ENCODE measurements around the gene SNCB. TPM values are rescaled to one million over a fixed set of nuclear protein-coding genes. Genes with fewer than 3 reads are reported as not detected.

Gene SNCB
- total and polyA plus RNA-seq, 2 of the 4 experiments (the other 2 are of a cell fraction) = 0.41 TPM; not detected in 1

GRCh38 chr5:176577312-176578176 is 52.8 kb downstream of the SNCB start:
- H3K14ac ChIP-seq (replicated peaks; ENCODE audit: low read depth, low read length) = no peak overlapping the region
- H2AK9ac ChIP-seq (replicated peaks; ENCODE audit: low read depth, low read length, poor library complexity) = no peak overlapping the region
- no peak overlapping the region for H2BK120ac ChIP-seq (ENCODE audit: low read depth, low read length)
- H3K27ac ChIP-seq (ENCODE audit: insufficient read depth, low read length) = no peak overlapping the region
- H3K4me1 ChIP-seq (ENCODE audit: control insufficient read depth, insufficient read depth, low read length) = peaks cover 7% of the 10 kb centered on the region
- H3K79me1 ChIP-seq (ENCODE audit: low read depth in 1 of 2, low read length in 2 of 2) = no peaks in the 10 kb centered on the region; a peak in 1 of 4 replicates
- ChIA-PET POLR2A (ENCODE audit: unreplicated experiment) (no interaction called here), CTCF (interaction anchor here (1.4 to 1.5 kb wide), 2 partner anchors 10 to 44 kb away, joined by 3 to 4 read pairs; no protein-coding TSS in a partner anchor)
- intact Hi-C loops (cut with micrococcal nuclease) (no loop called here), dilution Hi-C loops (cut with HindIII; ENCODE audit: low sequenced_read_pairs, unreplicated experiment) (no loop called here), in situ Hi-C loops (cut with MboI; ENCODE audit: low sequenced_read_pairs) (loop anchor here (10.0 kb wide), 1 partner anchor 47 kb away; no protein-coding TSS in a partner anchor)
- H2AFZ ChIP-seq (replicated peaks; ENCODE audit: low read length, poor library complexity) = no peak overlapping the region
- H3K23ac ChIP-seq (ENCODE audit: low read depth, low read length) = no peak overlapping the region
- no peak overlapping the region for H3K4me2 ChIP-seq (ENCODE audit: low read depth, low read length)
- H3K9me3 ChIP-seq (ENCODE audit: control insufficient read depth, insufficient read depth, low read length) = no peaks in the 10 kb centered on the region
- H3K36me3 ChIP-seq (ENCODE audit: control insufficient read depth, insufficient read depth, low read length) = no peaks in the 10 kb centered on the region
- no peaks in the 10 kb centered on the region; the same call in 1 of the 2 replicates for H3K27me3 ChIP-seq (ENCODE audit: control insufficient read depth, insufficient read depth, low read length)
- BruUV-seq (replicated peaks) = no TSS peak
- H4K91ac ChIP-seq (ENCODE audit: insufficient read depth, low read depth, low read length) = no peak overlapping the region
- no peak overlapping the region for H2BK20ac ChIP-seq (ENCODE audit: low read depth, low read length)
- DNase-seq (no peak), ATAC-seq (ENCODE audit: low read depth) (no peak)
- no peak overlapping the region for H4K5ac ChIP-seq (ENCODE audit: low read depth, low read length)
- H3K9ac ChIP-seq (ENCODE audit: low read depth, low read length) = no peak overlapping the region
- no peak overlapping the region for H3K4me3 ChIP-seq (ENCODE audit: insufficient read depth, low read depth, low read length)
- no peak overlapping the region for H3K56ac ChIP-seq (ENCODE audit: extremely low read depth, insufficient read depth, low read length)
- H4K8ac ChIP-seq (ENCODE audit: low read depth in 2 of 2, low read length in 2 of 2) = no peak overlapping the region
- 87% methylated on average over 27 of the region's 36 CpGs; no CpG with 5 or more reads in 1 of the 2 experiments for WGBS, 2 experiments (ENCODE audit: extremely low coverage in 2 of 2, insufficient read length in 1 of 2)
- no peak overlapping the region for H2AK5ac ChIP-seq (ENCODE audit: low read depth, low read length)
- peaks cover 9% of the 10 kb centered on the region; the same call in 1 of the 2 replicates for H3K9me1 ChIP-seq (ENCODE audit: insufficient read depth, low read length)
- no peaks in the 10 kb centered on the region for H4K20me1 ChIP-seq (ENCODE audit: insufficient read depth, low read length)
- H2BK5ac ChIP-seq (ENCODE audit: low read depth, low read length, poor library complexity, severe bottlenecking) = no peak overlapping the region
- no peak overlapping the region for H3K4ac ChIP-seq (ENCODE audit: low read depth, low read length)
- H3K18ac ChIP-seq (ENCODE audit: low read depth, low read length) = no peak overlapping the region
- H2BK15ac ChIP-seq (ENCODE audit: low read depth, low read length) = no peak overlapping the region
- TF ChIP-seq CTCF (conservative IDR thresholded peaks at IDR 0.05; ENCODE audit: low read depth, low read length) (no peak), FOS (IDR thresholded peaks at IDR 0.05; ENCODE audit: low read depth, low read length) (no peak), CHD1 (IDR thresholded peaks at IDR 0.05; ENCODE audit: low read depth, low read length) (no peak), RFX5 (IDR thresholded peaks at IDR 0.05; ENCODE audit: low read depth, low read length) (no peak), SMC3 (IDR thresholded peaks at IDR 0.05; ENCODE audit: low read depth, low read length) (no peak), USF2 (IDR thresholded peaks at IDR 0.05; ENCODE audit: low read depth, low read length) (no peak), NFE2L2 (IDR thresholded peaks at IDR 0.05; ENCODE audit: low read depth, low read length) (no peak), ELK1 (IDR thresholded peaks at IDR 0.05; ENCODE audit: borderline replicate concordance, low read depth, low read length) (no peak), BHLHE40 (IDR thresholded peaks at IDR 0.05; ENCODE audit: low read depth, low read length) (no peak), MAFK (IDR thresholded peaks at IDR 0.05; ENCODE audit: low read depth, low read length) (no peak), MAZ (IDR thresholded peaks at IDR 0.05; ENCODE audit: borderline replicate concordance, low read depth, low read length) (no peak), MXI1 (IDR thresholded peaks at IDR 0.05; ENCODE audit: borderline replicate concordance, low read depth, low read length) (no peak), POLR2A (IDR thresholded peaks at IDR 0.05; ENCODE audit: low read depth, low read length) (no peak), CEBPB (IDR thresholded peaks at IDR 0.05; ENCODE audit: low read depth, low read length) (no peak), RAD21 (IDR thresholded peaks at IDR 0.05; ENCODE audit: low read length) (no peak)

Data from IMR-90 (cell line).